HG03066 (cell line): ENCODE results near the gene GAS2L3.

Source experiments
- ATAC-seq: cut with Tn5 transposase; IDR thresholded peaks from one replicate; pipeline ENCODE4 v1.9.1; 2021; ENCODE audit warnings: low read depth; ENCODE audit not compliant: unreplicated experiment

The GAS2L3 gene

GRCh38 chr12:100656856-100657255, 83.4 kb downstream of the GAS2L3 start:
- no peak for ATAC-seq

- no peak for ATAC-seq
These were observed 87.9 kb downstream of the GAS2L3 start for GRCh38 chr12:100661300-100661951.

- ATAC-seq, result no peak
These were observed 93.1 kb downstream of the GAS2L3 start for GRCh38 chr12:100666588-100666987.

GRCh38 chr12:100668945-100669536, 95.6 kb downstream of the GAS2L3 start:
- ATAC-seq, result peak; percentile 78

- ATAC-seq, result no peak
These were observed 96.4 kb downstream of the GAS2L3 start for GRCh38 chr12:100669922-100670321.

- ATAC-seq, result no peak
These were observed 98.1 kb downstream of the GAS2L3 start for GRCh38 chr12:100671396-100672074.

GRCh38 chr12:100672075-100672592, 98.7 kb downstream of the GAS2L3 start:
- peak; percentile 58 for ATAC-seq

GRCh38 chr12:100674036-100674888, 100.8 kb downstream of the GAS2L3 start:
- no peak for ATAC-seq
